GM18502 (cell line): ENCODE results near the gene OLFML2A.
"Not testable (repeated sequence)": the region's sequence is repeated elsewhere in the genome, so short reads cannot be mapped to it uniquely, and the experiment has no call there.

Experiments
- ATAC-seq: cut with Tn5 transposase; IDR thresholded peaks from one replicate; pipeline ENCODE4 v1.9.1; 2021; ENCODE audit warnings: mild to moderate bottlenecking; ENCODE audit not compliant: unreplicated experiment, poor library complexity

OLFML2A gene

GRCh38 chr9:124759327-124759726, 17.6 kb upstream of the OLFML2A start:
- ATAC-seq = no peak

DNA sequence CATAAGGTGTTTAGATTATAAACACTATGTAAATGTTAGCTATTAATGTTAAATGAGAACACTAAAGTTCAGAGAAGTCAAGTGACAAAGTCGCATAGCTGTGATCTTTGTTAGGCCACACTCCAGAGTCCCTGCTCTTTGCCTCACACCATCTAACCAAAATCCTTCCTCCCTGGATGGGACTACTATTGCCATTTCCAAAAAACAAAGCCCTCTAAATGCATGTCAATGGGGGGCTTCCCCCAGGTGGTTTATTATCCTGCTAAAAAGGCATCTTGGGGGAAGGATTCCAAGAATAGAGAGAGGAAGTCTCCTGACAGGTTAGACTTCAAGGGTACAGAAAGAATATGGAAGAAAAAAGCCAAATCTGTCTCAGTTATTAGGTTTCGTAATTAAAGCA, 16.2 kb upstream of the OLFML2A start:
- no peak for ATAC-seq

- ATAC-seq = no peak
These were observed 15.7 kb upstream of the OLFML2A start for GRCh38 chr9:124761196-124761595.

DNA sequence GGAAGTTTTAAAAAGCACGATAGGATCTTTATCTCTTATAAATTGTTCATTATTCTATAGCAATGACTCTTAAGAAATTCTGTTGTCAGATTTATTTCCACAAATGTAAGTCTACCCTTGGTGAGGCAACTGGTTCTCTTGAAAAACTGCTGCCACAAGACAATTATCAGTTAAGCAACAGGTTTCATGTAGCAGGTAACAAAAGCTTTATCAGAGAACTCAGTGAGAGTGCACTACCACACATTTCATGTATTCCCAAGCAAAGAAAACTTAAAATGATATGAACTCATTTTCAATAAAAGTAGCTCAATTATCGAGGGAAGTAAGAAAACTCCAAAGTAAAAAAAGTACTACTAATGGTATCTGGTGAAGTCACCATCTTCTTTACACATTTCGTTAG, 15.2 kb upstream of the OLFML2A start:
- ATAC-seq = no peak

GRCh38 chr9:124762633-124763032, 14.3 kb upstream of the OLFML2A start:
- no peak for ATAC-seq

DNA sequence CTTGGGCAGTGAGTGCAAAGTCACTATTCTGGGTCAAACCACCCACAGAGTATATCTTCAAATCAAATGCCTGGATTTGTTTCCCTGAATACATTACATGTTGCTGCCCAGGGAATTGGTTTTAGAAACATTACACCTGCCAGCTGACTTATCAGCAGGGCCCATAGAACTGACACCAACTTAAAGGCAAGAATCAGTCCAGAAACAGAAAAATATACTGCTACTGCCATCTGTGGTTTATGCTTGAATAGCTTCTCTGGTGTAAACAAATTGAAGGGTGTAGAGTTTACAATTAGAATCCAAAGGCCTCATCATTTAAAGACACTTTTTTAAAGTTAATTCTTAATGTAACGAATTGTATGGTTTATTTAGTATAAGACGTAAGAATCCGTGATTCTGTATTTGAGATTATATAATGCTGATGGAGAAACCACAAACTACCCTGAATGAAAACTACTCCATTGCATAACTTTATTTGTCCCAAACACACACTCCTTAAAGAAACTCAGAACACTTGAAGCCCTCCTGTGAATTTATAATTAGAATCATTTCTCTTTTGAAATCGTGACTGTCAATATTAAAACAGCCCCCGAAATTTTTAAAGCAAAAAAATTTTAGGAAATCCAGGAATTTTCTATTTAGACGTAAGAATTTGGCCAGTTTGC, 12.0 kb upstream of the OLFML2A start:
- ATAC-seq = peak; percentile 60

DNA sequence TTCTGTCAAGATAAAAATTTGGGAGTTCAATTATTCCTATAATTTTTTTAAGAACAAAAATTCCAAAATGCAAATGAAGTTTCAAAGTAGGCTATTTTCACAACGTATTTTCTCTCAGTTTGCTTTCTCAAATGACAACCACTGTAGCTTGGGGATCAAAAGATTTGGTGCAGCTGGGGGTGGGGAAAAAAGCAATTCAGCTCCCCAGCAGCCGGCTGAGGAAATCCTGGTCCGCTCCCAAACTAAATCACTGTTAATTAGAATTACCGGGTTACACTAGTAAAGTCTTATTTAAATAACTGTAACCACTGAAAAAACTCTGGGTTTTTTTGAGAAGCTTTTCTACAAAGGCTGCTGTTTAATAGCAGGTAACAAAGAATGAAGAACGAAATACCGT, 11.5 kb upstream of the OLFML2A start:
- ATAC-seq = no peak

DNA sequence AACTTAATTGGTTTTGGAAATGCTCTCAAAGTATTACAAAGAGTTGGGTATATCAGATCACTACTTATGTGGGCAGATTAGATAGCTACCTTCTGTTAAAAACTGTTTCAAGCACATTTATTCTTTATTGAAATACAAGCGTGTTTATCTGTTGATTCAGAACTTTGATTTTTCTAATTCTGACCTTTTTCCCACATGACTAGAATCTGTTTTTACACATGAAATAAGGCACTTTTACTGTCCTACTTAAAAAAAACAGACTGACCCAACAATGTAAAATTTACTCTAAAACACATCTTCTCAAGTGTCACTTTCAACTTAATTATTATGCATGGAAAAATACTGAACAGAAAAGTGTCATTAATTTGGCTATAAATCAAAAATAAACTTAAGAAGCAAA, 10.6 kb upstream of the OLFML2A start:
- no peak for ATAC-seq

- ATAC-seq = no peak
These were observed 9.9 kb upstream of the OLFML2A start for GRCh38 chr9:124766815-124767554.

- ATAC-seq = no peak
These were observed 9.1 kb upstream of the OLFML2A start for GRCh38 chr9:124767821-124768220.

DNA sequence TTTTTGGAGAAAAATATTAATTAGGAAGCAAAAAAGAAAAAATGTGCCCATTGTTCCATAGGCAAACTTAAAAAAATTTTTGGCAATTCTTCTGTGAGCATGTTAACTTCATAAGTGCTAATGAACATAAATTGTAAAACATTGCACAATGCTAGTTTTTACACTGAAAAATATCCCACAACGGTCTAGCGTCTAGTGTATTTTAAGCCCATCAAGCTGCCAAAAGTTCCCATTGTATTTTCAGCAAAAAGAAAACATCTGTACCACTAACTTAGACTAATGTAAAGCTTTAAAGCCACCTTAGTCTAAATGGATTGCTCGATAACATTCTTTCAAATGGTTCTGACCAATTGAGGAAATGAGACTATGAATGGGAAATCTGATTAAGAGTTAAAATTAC, 8.6 kb upstream of the OLFML2A start:
- no peak for ATAC-seq

DNA sequence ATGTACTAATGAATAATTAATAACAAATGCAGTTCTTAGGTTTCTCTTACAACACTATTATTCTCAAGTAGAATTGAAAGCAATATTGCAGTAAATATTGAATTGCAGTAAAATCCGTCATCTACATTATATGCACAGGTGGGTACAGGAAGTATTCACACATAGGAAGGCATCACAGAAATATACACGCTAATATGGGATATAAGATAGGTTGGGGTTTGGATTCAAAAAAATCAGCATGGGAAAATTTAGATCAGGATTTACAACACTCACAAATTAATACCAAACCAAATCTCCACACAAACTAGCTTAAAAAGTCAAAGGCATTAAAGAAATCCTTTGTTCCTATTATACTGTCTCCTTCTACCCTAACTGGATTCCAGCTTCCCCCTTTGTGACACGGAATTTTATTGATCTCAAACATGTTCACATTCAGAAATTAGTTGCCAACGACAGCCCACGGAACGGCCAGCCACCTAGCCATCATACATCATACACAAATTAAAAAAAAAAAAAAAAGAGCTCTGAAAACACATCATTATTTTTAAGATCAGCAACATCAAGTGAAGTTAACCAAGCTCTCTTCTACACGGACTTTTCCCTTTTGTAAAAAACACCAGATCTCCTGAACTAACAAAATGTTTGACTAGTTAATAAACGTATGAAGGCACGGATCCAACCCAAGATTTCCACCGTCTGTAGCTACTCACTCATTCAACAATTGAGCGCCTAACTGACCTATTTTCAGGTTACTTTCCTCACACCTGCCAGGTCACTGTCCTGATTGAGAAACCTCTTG, 8.0 kb upstream of the OLFML2A start:
- ATAC-seq = no peak

DNA sequence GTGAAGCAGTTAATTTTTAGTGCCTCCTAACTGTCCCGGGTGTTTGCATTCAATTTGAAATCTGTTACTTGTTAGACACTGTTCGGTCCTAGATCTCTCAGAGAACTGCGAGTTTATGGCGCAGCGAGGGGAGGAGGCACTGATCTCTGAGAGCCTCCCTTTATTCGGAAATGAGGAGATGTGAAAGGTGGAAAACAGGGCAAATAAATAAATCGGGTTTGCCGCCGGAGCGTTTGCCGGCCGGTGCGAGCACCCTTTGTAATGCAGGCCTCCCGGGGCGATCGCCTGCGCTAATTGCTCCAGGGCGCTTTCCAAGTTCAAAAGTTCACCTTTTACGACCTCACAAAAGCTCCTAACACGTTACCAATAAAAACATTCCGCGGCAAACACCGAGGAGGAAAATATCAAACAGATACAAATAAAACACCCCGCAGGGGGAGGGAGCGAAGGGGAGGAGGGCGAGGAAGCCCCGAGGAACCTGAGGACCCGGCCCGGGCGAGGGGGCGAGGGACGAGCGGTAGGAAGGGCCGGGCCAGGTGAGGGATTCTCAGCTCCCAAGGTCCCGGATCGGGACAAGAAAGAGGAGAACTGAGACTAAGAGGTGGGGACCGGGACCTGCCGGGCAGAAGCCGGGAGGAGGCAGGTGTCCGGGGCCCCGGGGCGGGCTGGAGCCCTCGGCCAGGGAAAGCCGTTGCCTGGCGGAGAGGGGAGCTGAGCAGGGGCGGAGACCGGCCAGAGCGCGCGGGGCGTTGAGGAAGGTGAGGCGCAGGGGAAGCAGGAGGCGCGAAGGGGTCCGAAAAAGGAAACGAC, 7.2 kb upstream of the OLFML2A start:
- no peak for ATAC-seq

- no peak for ATAC-seq
These were observed 6.4 kb upstream of the OLFML2A start for GRCh38 chr9:124770359-124771020.

DNA sequence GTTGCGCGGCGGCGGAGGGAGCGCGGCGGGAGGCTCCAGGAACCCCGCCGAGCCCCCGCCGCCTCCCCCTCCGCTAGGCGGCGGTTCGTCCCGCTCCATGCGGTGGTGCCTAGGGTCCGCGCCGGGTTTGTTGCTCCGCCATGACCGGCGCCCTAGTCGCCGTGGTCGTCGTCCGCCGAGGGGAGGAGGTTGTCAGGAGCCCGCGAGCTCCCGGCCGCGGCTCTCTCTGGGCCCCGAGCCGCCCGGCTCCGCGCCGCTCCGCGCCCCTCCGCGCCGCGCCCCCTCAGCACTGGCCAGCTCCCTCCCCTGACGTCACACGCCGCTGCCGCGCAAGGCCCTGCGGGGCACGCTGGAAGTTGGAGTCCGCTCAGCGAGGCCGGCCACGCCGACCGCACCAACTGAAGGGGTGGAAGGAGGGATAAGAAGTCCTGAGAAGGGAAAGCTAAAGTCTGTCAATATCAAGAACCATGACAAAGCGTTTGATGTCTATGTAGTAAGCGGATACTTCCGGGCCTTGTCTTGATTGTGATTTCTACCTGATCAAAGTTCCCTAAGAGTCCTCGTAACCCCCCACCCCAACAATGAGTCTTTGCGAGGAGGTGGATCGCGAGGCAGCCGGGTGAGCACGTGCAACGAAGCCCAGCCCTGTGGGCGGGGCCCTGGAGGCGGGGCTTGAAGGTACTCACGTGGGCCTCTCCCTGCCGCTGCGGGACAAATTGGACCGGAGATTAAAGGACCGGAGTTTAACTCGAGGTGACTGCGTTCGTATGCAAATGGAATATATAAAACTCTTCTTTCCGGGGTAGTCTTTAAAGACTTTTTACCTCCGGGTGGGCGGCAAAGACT, 5.7 kb upstream of the OLFML2A start, which contains the start of gene NR6A1:
NR6A1 (minus strand) TSS at position 291 of the 846 bp plus-strand sequence.
- ATAC-seq = peak; percentile 89

DNA sequence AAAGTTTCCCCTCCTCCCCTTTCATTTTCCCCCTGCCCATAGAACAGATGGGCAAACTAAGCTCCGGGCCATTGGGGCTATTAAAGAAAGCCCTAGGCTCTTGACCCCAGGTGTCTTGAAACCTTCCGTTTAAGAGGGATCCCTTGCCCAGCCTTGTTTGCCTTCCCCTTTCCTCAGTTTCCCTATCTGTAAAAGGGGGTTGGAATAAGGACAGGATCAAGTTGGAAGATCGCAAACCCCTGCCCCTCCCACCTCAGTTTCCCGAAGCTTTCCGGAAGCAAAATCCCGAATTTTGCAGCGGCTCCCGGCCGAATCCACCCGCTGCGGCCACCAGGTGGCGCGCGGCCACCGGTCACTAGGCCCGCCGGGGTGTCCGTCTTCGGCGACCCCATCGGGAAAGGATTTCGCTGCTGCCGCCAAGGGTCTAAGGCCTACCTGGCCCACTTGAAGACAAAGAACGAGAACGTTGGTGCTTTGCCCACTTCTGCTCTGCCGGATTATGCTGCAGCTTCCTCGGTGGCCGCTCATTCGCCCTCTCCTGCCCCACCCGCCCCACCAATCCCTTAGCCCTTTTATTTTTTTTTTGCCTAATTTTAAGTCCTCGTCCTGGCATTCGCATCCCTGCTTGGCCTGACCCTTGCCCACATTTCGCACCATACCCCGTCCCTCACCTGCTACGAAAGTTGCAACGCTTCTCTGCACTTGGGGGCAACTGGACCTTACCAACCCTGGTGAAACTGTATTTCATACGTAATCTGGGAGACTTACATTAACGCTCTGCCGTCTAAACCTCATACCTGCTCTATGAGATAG, 4.9 kb upstream of the OLFML2A start:
- no peak for ATAC-seq

GRCh38 chr9:124772877-124773276, 4.1 kb upstream of the OLFML2A start:
- not testable (repeated sequence) for ATAC-seq

DNA sequence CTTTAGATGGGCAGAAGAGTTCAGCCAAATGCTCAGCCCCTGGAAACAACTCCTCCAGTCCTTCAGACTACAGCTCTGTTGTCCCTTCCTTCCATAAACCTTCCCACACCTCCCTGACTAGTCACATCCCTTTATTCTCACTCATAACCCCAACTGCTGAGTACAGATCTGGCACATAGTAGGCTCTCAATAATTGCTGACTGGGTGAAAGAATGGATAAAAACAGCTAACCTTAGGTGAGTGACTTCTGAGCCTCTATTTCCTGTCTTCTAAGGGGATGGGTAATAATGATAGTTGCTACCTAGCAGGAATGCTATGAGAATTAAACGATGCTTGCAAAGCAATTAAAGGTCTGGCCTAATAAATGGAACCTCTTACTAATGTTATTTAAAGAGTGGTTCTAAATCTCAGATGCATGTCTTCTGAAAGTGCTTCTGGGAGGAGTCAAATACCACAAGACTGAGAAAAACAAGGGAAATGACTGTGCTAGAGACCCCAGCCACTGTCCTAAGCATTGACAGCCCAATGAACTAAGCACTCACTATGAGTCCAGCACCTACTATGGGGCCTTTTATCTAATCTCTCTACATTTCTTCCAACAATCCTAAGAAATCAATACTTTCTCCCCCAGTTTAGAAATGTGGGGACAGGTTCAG, 3.3 kb upstream of the OLFML2A start:
- no peak for ATAC-seq
